Stimulated activated naive CD4-positive, alpha-beta T cell treated with Interleukin-2 at 50 U/mL for 16 hours (primary cell): Measurements from ENCODE around the gene CARMIL1.

Source experiments
- DNase-seq: peaks from one replicate; lab custom pipeline; 2025; lab: John Stamatoyannopoulos, UW

Gene CARMIL1

GRCh38 chr6:25619217-25619616 lies 340.0 kb downstream of the CARMIL1 start:
- no peak for DNase-seq

GRCh38 chr6:25620391-25620790 lies 341.2 kb downstream of the CARMIL1 start:
- no peak for DNase-seq

GRCh38 chr6:25623065-25623464 lies 343.9 kb downstream of the CARMIL1 start:
- no peak for DNase-seq

- DNase-seq, result no peak
These were observed 344.7 kb downstream of the CARMIL1 start for GRCh38 chr6:25623879-25624278.

- no peak for DNase-seq
These were observed 347.8 kb downstream of the CARMIL1 start for GRCh38 chr6:25627001-25627400.

GRCh38 chr6:25628471-25629197 lies 349.5 kb downstream of the CARMIL1 start:
- no peak for DNase-seq

- no peak for DNase-seq
These were observed 350.0 kb downstream of the CARMIL1 start for GRCh38 chr6:25629198-25629576.

- DNase-seq, result no peak
These were observed 351.5 kb downstream of the CARMIL1 start for GRCh38 chr6:25630508-25631278.

- no peak for DNase-seq
These were observed 356.7 kb downstream of the CARMIL1 start for GRCh38 chr6:25635886-25636317.

GRCh38 chr6:25637211-25637610 lies 358.0 kb downstream of the CARMIL1 start:
- no peak for DNase-seq

- DNase-seq, result no peak
These were observed 358.8 kb downstream of the CARMIL1 start for GRCh38 chr6:25637960-25638434.

- no peak for DNase-seq
These were observed 360.5 kb downstream of the CARMIL1 start for GRCh38 chr6:25639653-25640052.

- DNase-seq, result no peak
These were observed 361.3 kb downstream of the CARMIL1 start for GRCh38 chr6:25640446-25640845.

GRCh38 chr6:25640891-25641290 lies 361.7 kb downstream of the CARMIL1 start:
- no peak for DNase-seq

- no peak for DNase-seq
These were observed 362.2 kb downstream of the CARMIL1 start for GRCh38 chr6:25641377-25641776.

GRCh38 chr6:25641940-25642666 lies 362.9 kb downstream of the CARMIL1 start:
- DNase-seq, result no peak

- no peak for DNase-seq
These were observed 363.6 kb downstream of the CARMIL1 start for GRCh38 chr6:25642667-25643328.

- DNase-seq, result no peak
These were observed 366.7 kb downstream of the CARMIL1 start for GRCh38 chr6:25645916-25646315.

GRCh38 chr6:25649611-25650010 lies 370.4 kb downstream of the CARMIL1 start:
- no peak for DNase-seq

- no peak for DNase-seq
These were observed 372.9 kb downstream of the CARMIL1 start, which contains the start of gene SCGN for GRCh38 chr6:25652007-25652515. TSS of gene SCGN (plus strand) at chr6:25652215. CDS start at chr6:25652404, 189 bp downstream.

- no peak for DNase-seq
These were observed 376.5 kb downstream of the CARMIL1 start for GRCh38 chr6:25655723-25656122.
